Stimulated activated CD4-positive, alpha-beta T cell treated with anti-CD3 and anti-CD28 coated beads, Interleukin-1b, Interleukin-23, amount 100 ng/mL, for 1 hour (primary cell): ENCODE measurements around the gene METRN.

ENCODE experiments used
- DNase-seq, 2 donors: peaks; one replicate each; pipeline ENCODE4 v3.0.0-alpha.2; 2020; ENCODE audit warnings: low read depth in 2 of 2

METRN gene

GRCh38 chr16:714558-715476 is at the start of gene METRN:
Gene METRN, plus strand, starts transcription at chr16:715118. Its CDS starts 172 bp downstream, at chr16:715290.
- peak; percentile 75 to 90 for DNase-seq

GRCh38 chr16:666572-666971 is 48.3 kb upstream of the METRN start:
- DNase-seq, result no peak

- DNase-seq, result no peak
Measured at GRCh38 chr16:667113-667779, 47.7 kb upstream of the METRN start.

GRCh38 chr16:667780-668518 is 47.0 kb upstream of the METRN start, which contains the start of gene RHOT2:
Gene RHOT2, plus strand, starts transcription at chr16:668132. Its CDS starts 68 bp downstream, at chr16:668200.
- peak; percentile 80 to 88 for DNase-seq

GRCh38 chr16:668519-669171 is 46.3 kb upstream of the METRN start:
- DNase-seq, result no peak

GRCh38 chr16:669666-670065 is 45.3 kb upstream of the METRN start:
- DNase-seq, result no peak

- DNase-seq, result no peak
Measured at GRCh38 chr16:670485-671352, 44.2 kb upstream of the METRN start.

- no peak for DNase-seq
Measured at GRCh38 chr16:671353-672131, 43.4 kb upstream of the METRN start.

GRCh38 chr16:672371-672770 is 42.5 kb upstream of the METRN start:
- DNase-seq, result no peak

GRCh38 chr16:672851-673250 is 42.1 kb upstream of the METRN start:
- DNase-seq, result no peak

GRCh38 chr16:673399-673991 is 41.4 kb upstream of the METRN start:
- DNase-seq, result no peak

GRCh38 chr16:674214-674881 is 40.6 kb upstream of the METRN start:
- no peak for DNase-seq

- DNase-seq, result no peak
Measured at GRCh38 chr16:674968-675883, 39.7 kb upstream of the METRN start, which contains the start of gene RHBDL1. Gene RHBDL1, plus strand, starts transcription at chr16:675671. Its CDS starts 120 bp downstream, at chr16:675791.

GRCh38 chr16:675884-676564 is 38.9 kb upstream of the METRN start:
- DNase-seq, result no peak

GRCh38 chr16:676565-676902 is 38.4 kb upstream of the METRN start:
- no peak for DNase-seq

GRCh38 chr16:676913-677312 is 38.0 kb upstream of the METRN start:
- no peak for DNase-seq
